Measurements from ENCODE around the gene RPL7L1. TPM values are rescaled to one million over a fixed set of nuclear protein-coding genes. Genes with fewer than 3 reads are reported as not detected.

RPL7L1 gene
- total RNA-seq, 1 experiment from 2014 or later = 183 TPM

GRCh38 chr6:42864602-42865001 is 14.8 kb upstream of the RPL7L1 start:
- POLR2A ChIA-PET (ENCODE audit: low non-redundant PET) = no interaction called here
- Histone ChIP-seq H3K4me3 (ENCODE audit: low read depth, low read length, poor library complexity, severe bottlenecking) (no peak overlapping the region), H3K27ac (ENCODE audit: low read depth, low read length, poor library complexity, severe bottlenecking) (no peak overlapping the region), H3K9me3 (ENCODE audit: low read depth, low read length, poor library complexity, severe bottlenecking) (no peaks in the 10 kb centered on the region), H3K36me3 (ENCODE audit: insufficient read depth, low read length, poor library complexity, severe bottlenecking) (no peaks in the 10 kb centered on the region), H3K4me1 (ENCODE audit: insufficient read depth, low read length, poor library complexity, severe bottlenecking) (no peaks in the 10 kb centered on the region), H3K27me3 (replicated peaks; ENCODE audit: insufficient read depth, low read depth, low read length, poor library complexity) (no peaks in the 10 kb centered on the region)
- no TSS peak for BruUV-seq (replicated peaks)
- TF ChIP-seq, protein P1, sequence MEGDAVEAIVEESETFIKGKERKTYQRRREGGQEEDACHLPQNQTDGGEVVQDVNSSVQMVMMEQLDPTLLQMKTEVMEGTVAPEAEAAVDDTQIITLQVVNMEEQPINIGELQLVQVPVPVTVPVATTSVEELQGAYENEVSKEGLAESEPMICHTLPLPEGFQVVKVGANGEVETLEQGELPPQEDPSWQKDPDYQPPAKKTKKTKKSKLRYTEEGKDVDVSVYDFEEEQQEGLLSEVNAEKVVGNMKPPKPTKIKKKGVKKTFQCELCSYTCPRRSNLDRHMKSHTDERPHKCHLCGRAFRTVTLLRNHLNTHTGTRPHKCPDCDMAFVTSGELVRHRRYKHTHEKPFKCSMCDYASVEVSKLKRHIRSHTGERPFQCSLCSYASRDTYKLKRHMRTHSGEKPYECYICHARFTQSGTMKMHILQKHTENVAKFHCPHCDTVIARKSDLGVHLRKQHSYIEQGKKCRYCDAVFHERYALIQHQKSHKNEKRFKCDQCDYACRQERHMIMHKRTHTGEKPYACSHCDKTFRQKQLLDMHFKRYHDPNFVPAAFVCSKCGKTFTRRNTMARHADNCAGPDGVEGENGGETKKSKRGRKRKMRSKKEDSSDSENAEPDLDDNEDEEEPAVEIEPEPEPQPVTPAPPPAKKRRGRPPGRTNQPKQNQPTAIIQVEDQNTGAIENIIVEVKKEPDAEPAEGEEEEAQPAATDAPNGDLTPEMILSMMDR (conservative IDR thresholded peaks at IDR 0.05; ENCODE audit: low read depth, low read length) = no peak
- intact Hi-C loops (cut with micrococcal nuclease; ENCODE audit: unreplicated experiment) = no loop called here
- DNase-seq (ENCODE audit: low spot score) = no peak
- CTCF ChIA-PET = no interaction called here

DNA sequence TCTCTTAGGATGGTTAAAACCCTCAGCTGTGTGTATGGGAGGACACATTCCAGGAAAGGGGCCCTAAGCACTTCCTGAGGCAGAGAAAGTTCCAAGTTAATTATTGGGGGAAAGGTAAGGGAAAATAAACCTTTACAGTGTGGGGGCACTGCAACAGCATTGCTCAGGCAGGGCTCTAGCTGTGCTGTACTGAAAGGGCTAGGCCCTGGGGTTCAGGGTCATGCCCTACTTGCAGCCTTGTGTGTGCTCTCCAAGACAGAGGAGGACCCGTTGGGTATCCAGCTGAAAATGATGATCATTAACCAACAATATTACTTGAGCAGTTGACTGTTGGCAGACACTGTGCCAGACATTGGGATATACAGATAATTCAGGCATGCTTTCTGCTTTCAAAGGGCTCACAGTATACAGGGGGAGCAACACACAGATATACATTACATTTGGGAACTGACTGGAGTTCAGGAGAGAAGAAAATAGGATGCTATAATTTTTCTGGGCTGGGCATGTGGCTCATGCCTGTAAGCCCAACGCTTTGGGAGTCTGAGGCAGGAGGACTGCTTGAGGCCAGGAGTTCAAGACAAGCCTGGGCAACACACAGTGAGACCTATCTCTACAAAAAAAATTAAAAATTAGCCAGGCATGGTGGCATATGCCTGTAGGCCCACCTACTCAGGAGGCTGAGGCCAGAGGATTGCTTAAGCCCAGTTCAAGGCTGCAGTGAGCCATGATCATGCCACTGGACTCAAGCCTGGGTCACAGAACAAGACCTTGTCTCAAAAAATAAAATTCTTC is 9.1 kb upstream of the RPL7L1 start:
- ChIA-PET POLR2A (ENCODE audit: low non-redundant PET) (interaction anchor here (0.9 kb wide), 1 partner anchor 125 kb away, joined by 3 read pairs; no protein-coding TSS in a partner anchor), CTCF (no interaction called here)
- no peaks in the 10 kb centered on the region for H3K4me1 ChIP-seq (ENCODE audit: insufficient read depth, low read length, poor library complexity, severe bottlenecking)
- no peak overlapping the region for H3K27ac ChIP-seq (ENCODE audit: low read depth, low read length, poor library complexity, severe bottlenecking)
- no peak for DNase-seq (ENCODE audit: low spot score)
- H3K27me3 ChIP-seq (replicated peaks; ENCODE audit: insufficient read depth, low read depth, low read length, poor library complexity) = no peaks in the 10 kb centered on the region
- no TSS peak for BruUV-seq (replicated peaks)
- H3K9me3 ChIP-seq (ENCODE audit: low read depth, low read length, poor library complexity, severe bottlenecking) = no peaks in the 10 kb centered on the region
- no peak for TF ChIP-seq EZH2 (IDR thresholded peaks at IDR 0.05; ENCODE audit: borderline replicate concordance, low read depth, low read length, poor library complexity, severe bottlenecking)
- TF ChIP-seq, protein P1 (conservative IDR thresholded peaks at IDR 0.05; ENCODE audit: low read depth, low read length) = no peak
- intact Hi-C loops (cut with micrococcal nuclease; ENCODE audit: unreplicated experiment) = loop anchor here (10.0 kb wide), 1 partner anchor 296 kb away; no protein-coding TSS in a partner anchor
- H3K4me3 ChIP-seq (ENCODE audit: low read depth, low read length, poor library complexity, severe bottlenecking) = no peak overlapping the region
- no peaks in the 10 kb centered on the region for H3K36me3 ChIP-seq (ENCODE audit: insufficient read depth, low read length, poor library complexity, severe bottlenecking)

- Histone ChIP-seq H3K4me3 (ENCODE audit: low read depth, low read length, poor library complexity, severe bottlenecking) (no peak overlapping the region), H3K4me1 (ENCODE audit: insufficient read depth, low read length, poor library complexity, severe bottlenecking) (no peaks in the 10 kb centered on the region), H3K27me3 (replicated peaks; ENCODE audit: insufficient read depth, low read depth, low read length, poor library complexity) (no peaks in the 10 kb centered on the region), H3K9me3 (ENCODE audit: low read depth, low read length, poor library complexity, severe bottlenecking) (no peaks in the 10 kb centered on the region), H3K27ac (ENCODE audit: low read depth, low read length, poor library complexity, severe bottlenecking) (no peak overlapping the region), H3K36me3 (ENCODE audit: insufficient read depth, low read length, poor library complexity, severe bottlenecking) (no peaks in the 10 kb centered on the region)
- intact Hi-C loops (cut with micrococcal nuclease; ENCODE audit: unreplicated experiment) = loop anchor here (10.0 kb wide), 1 partner anchor 297 kb away; no protein-coding TSS in a partner anchor
- CTCF ChIA-PET = no interaction called here
- no peak for DNase-seq (ENCODE audit: low spot score)
- TF ChIP-seq EZH2 (IDR thresholded peaks at IDR 0.05; ENCODE audit: borderline replicate concordance, low read depth, low read length, poor library complexity, severe bottlenecking) = no peak
- TF ChIP-seq, protein P1 (conservative IDR thresholded peaks at IDR 0.05; ENCODE audit: low read depth, low read length) = no peak
- POLR2A ChIA-PET (ENCODE audit: low non-redundant PET) = no interaction called here
- no TSS peak for BruUV-seq (replicated peaks)
These were observed 7.7 kb upstream of the RPL7L1 start for GRCh38 chr6:42871711-42872110.

Measured in A673 (cell line).